ENCODE data around the gene DST.

The DST gene

DNA sequence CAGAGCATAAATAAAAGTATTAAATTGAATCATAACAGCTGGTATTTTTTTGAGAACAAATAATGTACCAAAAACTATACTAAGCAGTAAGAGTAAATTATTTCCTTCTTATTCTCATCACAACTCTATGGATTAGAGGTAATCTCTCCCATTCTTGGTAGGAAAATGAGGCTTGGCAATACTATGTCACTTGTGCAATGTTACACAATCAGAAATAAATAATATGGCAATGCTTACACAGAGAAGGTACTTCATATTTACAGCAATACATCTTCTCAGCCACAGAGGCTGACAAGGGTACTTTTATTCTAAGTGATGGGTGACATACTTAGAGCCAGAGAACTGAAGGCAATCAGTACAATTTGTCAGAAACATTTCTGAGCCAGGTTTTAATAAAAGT, 3.9 kb downstream of the DST start:
- TF ChIP-seq, protein P1, sequence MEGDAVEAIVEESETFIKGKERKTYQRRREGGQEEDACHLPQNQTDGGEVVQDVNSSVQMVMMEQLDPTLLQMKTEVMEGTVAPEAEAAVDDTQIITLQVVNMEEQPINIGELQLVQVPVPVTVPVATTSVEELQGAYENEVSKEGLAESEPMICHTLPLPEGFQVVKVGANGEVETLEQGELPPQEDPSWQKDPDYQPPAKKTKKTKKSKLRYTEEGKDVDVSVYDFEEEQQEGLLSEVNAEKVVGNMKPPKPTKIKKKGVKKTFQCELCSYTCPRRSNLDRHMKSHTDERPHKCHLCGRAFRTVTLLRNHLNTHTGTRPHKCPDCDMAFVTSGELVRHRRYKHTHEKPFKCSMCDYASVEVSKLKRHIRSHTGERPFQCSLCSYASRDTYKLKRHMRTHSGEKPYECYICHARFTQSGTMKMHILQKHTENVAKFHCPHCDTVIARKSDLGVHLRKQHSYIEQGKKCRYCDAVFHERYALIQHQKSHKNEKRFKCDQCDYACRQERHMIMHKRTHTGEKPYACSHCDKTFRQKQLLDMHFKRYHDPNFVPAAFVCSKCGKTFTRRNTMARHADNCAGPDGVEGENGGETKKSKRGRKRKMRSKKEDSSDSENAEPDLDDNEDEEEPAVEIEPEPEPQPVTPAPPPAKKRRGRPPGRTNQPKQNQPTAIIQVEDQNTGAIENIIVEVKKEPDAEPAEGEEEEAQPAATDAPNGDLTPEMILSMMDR (IDR thresholded peaks at IDR 0.05; ENCODE audit: insufficient read depth, low read depth, low read length, missing control alignments), result no peak
- DNase-seq (ENCODE audit: low read depth), result no peak
- H3K4me3 ChIP-seq (ENCODE audit: low read depth, low read length), result no peak overlapping the region

DNA sequence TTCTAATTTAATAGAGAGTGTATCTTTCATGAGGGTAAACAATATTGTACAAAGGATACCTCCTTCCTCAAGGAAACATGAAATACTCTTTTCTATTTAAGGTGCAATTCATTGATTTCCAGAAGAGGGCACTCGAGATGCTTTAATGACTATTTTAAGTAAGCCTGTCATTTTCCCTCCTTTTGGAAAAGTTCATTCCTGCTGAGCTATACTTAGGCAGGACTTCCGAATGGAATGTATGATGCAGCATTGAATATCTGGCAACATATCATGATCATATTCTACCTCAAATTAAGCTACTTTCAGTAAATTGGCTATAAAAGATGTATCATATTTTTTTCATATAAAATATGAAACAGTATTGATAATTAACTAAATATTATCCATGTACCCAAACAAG, 5.0 kb downstream of the DST start:
- H3K4me3 ChIP-seq (ENCODE audit: low read depth, low read length), result no peak overlapping the region
- TF ChIP-seq, protein P1 (IDR thresholded peaks at IDR 0.05; ENCODE audit: insufficient read depth, low read depth, low read length, missing control alignments), result peak; percentile 41
- peak; percentile 62 for DNase-seq (ENCODE audit: low read depth)

DNA sequence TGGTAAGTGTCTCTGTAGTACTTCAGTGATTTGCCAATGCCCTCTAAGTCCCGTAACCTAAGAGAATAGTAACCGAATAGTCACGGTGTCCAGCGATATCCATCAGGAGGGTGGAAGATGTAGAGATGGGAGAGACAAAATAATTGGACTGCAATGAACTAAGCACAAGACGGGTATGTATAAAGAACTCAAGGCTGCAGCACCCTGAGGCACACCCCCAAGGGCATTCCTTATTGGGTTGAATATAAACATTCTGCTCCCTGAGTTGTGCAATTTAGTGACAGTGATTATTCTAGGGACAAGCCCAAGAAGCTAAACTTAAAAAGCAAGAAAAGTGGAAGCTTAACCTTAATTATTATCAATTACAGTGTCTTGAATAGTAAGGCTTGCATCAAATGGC, 14.6 kb downstream of the DST start:
- DNase-seq (ENCODE audit: low read depth), result no peak
- no peak overlapping the region for H3K4me3 ChIP-seq (ENCODE audit: low read depth, low read length)
- TF ChIP-seq, protein P1 (IDR thresholded peaks at IDR 0.05; ENCODE audit: insufficient read depth, low read depth, low read length, missing control alignments), result no peak

DNA sequence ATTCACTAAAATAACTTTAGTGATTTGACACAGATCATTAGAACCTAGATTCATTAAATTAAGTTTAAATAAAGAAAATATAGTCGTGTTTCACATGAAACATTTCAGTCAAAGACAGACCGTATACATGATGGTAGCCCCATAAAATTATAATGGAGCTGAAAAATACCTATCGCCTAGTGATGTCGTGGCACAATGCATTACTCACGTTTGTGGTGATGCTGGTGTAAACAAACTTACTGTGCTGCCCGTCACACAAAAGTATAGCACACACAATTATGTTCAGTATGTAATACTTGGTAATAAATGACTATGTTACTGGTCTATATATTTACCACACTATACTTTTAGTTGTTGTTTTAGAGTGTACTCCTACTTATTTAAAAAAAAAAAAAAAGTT, 17.3 kb downstream of the DST start:
- TF ChIP-seq, protein P1 (IDR thresholded peaks at IDR 0.05; ENCODE audit: insufficient read depth, low read depth, low read length, missing control alignments), result no peak
- no peak overlapping the region for H3K4me3 ChIP-seq (ENCODE audit: low read depth, low read length)
- DNase-seq (ENCODE audit: low read depth), result no peak

DNA sequence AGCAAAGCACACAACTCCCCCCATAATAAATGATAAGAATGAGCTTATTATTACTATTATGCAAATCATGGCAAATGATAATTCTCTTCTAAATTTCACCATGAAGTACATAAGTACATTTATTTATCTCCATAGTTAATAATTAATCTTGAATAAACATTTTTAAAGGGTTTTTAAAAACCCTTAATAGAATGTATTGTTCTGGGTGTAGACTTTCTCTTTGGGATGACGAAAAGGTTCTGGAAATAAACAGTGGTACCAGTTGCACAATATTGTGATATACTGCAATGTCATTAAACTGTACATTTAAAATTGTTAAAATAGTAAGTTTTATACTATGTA, 18.0 kb downstream of the DST start:
- no peak for DNase-seq (ENCODE audit: low read depth)
- H3K4me3 ChIP-seq (ENCODE audit: low read depth, low read length), result no peak overlapping the region
- TF ChIP-seq, protein P1 (IDR thresholded peaks at IDR 0.05; ENCODE audit: insufficient read depth, low read depth, low read length, missing control alignments), result no peak

DNA sequence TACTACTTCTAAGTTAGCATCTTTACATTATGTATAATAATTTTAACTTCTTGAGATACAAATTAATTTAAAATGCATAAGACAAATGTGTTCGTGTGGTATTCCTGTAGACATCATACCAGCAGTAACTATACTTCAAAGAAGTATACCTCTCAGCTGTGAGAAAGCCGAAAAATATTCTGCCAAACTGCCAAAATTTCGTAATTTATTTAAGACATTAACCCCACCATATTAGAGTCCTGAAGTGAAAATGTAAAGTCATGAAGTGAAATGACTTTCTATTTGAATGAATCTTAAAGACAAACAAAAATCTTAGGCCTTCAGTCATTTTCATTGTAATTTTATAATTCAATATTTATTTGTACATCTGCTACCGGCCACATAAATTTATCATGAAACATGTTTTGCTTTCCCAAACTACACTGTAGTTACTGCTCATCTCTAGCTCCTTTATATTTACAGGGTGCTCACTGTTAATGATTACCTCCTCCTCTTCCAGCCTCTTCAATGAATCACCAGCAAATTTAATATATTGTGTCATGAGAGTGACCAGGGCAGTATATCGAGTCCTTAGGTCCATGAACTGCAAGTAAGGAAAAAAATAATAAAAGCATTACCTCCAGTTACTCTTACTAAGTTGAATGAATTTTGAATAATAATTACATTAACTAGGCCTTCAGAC, 18.5 kb downstream of the DST start:
- DNase-seq (ENCODE audit: low read depth), result no peak
- TF ChIP-seq, protein P1 (IDR thresholded peaks at IDR 0.05; ENCODE audit: insufficient read depth, low read depth, low read length, missing control alignments), result no peak
- no peak overlapping the region for H3K4me3 ChIP-seq (ENCODE audit: low read depth, low read length)

GRCh38 chr6:56620229-56620868, 22.3 kb downstream of the DST start:
- H3K4me3 ChIP-seq (ENCODE audit: low read depth, low read length), result no peak overlapping the region
- TF ChIP-seq, protein P1 (IDR thresholded peaks at IDR 0.05; ENCODE audit: insufficient read depth, low read depth, low read length, missing control alignments), result no peak
- DNase-seq (ENCODE audit: low read depth), result no peak
